Measurements from ENCODE around the gene SGMS2. TPM values are rescaled to one million over a fixed set of nuclear protein-coding genes. Genes with fewer than 3 reads are reported as not detected.
"Not testable (repeated sequence)": the region's sequence is repeated elsewhere in the genome, so short reads cannot be mapped to it uniquely, and the experiment has no call there.

SGMS2 gene
- total and polyA plus RNA-seq, 10 of the 15 experiments (the other 5 are each of a cell fraction or from before 2014, with no cell fraction given): under 0.01 to 3.2 (median 0.17) TPM; not detected in 4

DNA sequence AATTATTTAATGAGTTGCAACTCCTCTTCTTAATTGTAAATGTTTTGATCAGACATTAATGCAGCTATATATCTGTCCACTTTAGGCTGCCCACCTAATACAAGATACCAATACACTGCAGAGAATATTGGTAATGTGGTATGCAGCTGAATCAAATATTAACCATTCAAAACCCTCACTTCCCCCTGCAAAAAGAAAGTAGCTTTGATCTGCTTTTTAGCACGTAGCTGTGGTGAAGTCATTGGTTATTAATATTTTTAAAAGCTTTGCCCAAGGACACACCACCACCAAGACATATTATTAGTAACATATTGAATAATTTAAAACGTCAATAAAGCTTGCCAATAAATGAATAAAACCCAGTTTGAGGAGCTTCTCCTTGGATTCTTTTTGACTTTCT lies 78.0 kb downstream of the SGMS2 start (continued):
- TF ChIP-seq CHD2 (IDR thresholded peaks at IDR 0.05; ENCODE audit: borderline replicate concordance, low read depth, low read length) (no peak), FOS (IDR thresholded peaks at IDR 0.05; ENCODE audit: borderline replicate concordance, extremely low read depth, insufficient read length) (no peak), CREB1 (IDR thresholded peaks at IDR 0.05; ENCODE audit: low read depth) (no peak), MEF2B (IDR thresholded peaks at IDR 0.05; ENCODE audit: partially characterized antibody, poor library complexity, severe bottlenecking) (peak; percentile 43), MTA2 (IDR thresholded peaks at IDR 0.05; ENCODE audit: low read depth) (peak; percentile 78), SPI1 (IDR thresholded peaks at IDR 0.05; ENCODE audit: borderline replicate concordance, insufficient read depth, low read depth, low read length) (peak; percentile 46; the same call in 1 of the 2 replicates), PML (IDR thresholded peaks at IDR 0.05; ENCODE audit: low read length) (no peak), CREM (IDR thresholded peaks at IDR 0.05; ENCODE audit: low read depth) (no peak), NR2F1 (conservative IDR thresholded peaks at IDR 0.05) (no peak), DPF2 (IDR thresholded peaks at IDR 0.05) (0 out of 2 replicates have a peak, but pooled peaks have one; percentile 56), JUND (IDR thresholded peaks at IDR 0.05; ENCODE audit: low read depth, low read length) (no peak), ZNF622 (IDR thresholded peaks at IDR 0.05) (no peak)
- TF ChIP-seq, protein P1, sequence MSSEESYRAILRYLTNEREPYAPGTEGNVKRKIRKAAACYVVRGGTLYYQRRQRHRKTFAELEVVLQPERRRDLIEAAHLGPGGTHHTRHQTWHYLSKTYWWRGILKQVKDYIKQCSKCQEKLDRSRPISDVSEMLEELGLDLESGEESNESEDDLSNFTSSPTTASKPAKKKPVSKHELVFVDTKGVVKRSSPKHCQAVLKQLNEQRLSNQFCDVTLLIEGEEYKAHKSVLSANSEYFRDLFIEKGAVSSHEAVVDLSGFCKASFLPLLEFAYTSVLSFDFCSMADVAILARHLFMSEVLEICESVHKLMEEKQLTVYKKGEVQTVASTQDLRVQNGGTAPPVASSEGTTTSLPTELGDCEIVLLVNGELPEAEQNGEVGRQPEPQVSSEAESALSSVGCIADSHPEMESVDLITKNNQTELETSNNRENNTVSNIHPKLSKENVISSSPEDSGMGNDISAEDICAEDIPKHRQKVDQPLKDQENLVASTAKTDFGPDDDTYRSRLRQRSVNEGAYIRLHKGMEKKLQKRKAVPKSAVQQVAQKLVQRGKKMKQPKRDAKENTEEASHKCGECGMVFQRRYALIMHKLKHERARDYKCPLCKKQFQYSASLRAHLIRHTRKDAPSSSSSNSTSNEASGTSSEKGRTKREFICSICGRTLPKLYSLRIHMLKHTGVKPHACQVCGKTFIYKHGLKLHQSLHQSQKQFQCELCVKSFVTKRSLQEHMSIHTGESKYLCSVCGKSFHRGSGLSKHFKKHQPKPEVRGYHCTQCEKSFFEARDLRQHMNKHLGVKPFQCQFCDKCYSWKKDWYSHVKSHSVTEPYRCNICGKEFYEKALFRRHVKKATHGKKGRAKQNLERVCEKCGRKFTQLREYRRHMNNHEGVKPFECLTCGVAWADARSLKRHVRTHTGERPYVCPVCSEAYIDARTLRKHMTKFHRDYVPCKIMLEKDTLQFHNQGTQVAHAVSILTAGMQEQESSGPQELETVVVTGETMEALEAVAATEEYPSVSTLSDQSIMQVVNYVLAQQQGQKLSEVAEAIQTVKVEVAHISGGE (CRISPR knock-in tag; IDR thresholded peaks at IDR 0.05): no peak
- TF ChIP-seq, protein P2, sequence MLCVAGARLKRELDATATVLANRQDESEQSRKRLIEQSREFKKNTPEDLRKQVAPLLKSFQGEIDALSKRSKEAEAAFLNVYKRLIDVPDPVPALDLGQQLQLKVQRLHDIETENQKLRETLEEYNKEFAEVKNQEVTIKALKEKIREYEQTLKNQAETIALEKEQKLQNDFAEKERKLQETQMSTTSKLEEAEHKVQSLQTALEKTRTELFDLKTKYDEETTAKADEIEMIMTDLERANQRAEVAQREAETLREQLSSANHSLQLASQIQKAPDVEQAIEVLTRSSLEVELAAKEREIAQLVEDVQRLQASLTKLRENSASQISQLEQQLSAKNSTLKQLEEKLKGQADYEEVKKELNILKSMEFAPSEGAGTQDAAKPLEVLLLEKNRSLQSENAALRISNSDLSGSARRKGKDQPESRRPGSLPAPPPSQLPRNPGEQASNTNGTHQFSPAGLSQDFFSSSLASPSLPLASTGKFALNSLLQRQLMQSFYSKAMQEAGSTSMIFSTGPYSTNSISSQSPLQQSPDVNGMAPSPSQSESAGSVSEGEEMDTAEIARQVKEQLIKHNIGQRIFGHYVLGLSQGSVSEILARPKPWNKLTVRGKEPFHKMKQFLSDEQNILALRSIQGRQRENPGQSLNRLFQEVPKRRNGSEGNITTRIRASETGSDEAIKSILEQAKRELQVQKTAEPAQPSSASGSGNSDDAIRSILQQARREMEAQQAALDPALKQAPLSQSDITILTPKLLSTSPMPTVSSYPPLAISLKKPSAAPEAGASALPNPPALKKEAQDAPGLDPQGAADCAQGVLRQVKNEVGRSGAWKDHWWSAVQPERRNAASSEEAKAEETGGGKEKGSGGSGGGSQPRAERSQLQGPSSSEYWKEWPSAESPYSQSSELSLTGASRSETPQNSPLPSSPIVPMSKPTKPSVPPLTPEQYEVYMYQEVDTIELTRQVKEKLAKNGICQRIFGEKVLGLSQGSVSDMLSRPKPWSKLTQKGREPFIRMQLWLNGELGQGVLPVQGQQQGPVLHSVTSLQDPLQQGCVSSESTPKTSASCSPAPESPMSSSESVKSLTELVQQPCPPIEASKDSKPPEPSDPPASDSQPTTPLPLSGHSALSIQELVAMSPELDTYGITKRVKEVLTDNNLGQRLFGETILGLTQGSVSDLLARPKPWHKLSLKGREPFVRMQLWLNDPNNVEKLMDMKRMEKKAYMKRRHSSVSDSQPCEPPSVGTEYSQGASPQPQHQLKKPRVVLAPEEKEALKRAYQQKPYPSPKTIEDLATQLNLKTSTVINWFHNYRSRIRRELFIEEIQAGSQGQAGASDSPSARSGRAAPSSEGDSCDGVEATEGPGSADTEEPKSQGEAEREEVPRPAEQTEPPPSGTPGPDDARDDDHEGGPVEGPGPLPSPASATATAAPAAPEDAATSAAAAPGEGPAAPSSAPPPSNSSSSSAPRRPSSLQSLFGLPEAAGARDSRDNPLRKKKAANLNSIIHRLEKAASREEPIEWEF (IDR thresholded peaks at IDR 0.05; ENCODE audit: insufficient replicate concordance, low read depth, low read length): peak; percentile 27

DNA sequence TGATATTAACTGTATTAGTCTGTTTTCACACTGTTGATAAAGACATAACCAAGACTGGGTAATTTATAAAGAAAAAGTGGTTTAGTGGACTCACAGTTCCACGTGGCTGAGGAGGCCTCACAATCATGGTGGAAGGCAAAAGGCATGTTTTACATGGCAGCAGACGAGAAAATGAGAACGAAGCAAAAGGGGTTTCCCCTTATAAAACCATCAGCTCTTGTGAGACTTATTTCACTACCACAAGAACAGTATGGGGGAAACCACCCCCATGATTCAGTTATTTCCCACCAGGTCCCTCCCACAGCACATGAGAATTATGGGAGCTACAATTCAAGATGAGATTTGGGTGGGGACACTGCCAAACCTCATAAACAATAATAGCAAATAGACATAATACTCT lies 80.3 kb downstream of the SGMS2 start:
- in situ Hi-C loops (cut with MboI); H3K9ac ChIP-seq (ENCODE audit: control insufficient read depth, insufficient read depth, low read length); POLR2A ChIA-PET; H3K4me2 ChIP-seq (ENCODE audit: control insufficient read depth, insufficient read depth); intact Hi-C loops (cut with micrococcal nuclease; ENCODE audit: unreplicated experiment); DNase-seq (ENCODE audit: low read depth, low spot score); BruUV-seq (replicated peaks); H3K27me3 ChIP-seq (replicated peaks in 1 of 2; ENCODE audit: control insufficient read depth in 2 of 2, insufficient read depth in 2 of 2, low read length in 1 of 2); RAD21 ChIA-PET (ENCODE audit: unreplicated experiment); FAIRE-seq; H3K27ac ChIP-seq (ENCODE audit: control insufficient read depth, insufficient read depth); H3K4me1 ChIP-seq (ENCODE audit: control insufficient read depth, insufficient read depth, low read length); SMC1A ChIA-PET (ENCODE audit: uncharacterized antibody, unreplicated experiment); H2AFZ ChIP-seq (ENCODE audit: control insufficient read depth, low read depth, low read length); H3K4me3 ChIP-seq; H3K9me3 ChIP-seq (replicated peaks; ENCODE audit: control insufficient read depth, insufficient read depth, low read length); H3K36me3 ChIP-seq (ENCODE audit: control insufficient read depth in 2 of 2, insufficient read depth in 2 of 2, low read length in 1 of 2); H3K79me2 ChIP-seq (ENCODE audit: control insufficient read depth, insufficient read depth, low read length); H4K20me1 ChIP-seq (ENCODE audit: control insufficient read depth, insufficient read depth); ATAC-seq: not testable (repeated sequence)
- 0% methylated on average over 3 of the region's 3 CpGs for WGBS (ENCODE audit: insufficient coverage, insufficient replicate concordance, low lambda C conversion rate, missing lambda C conversion rate)
- CTCF ChIA-PET: interaction anchor here (0.7 to 2.3 kb wide), 2 partner anchors 20 to 147 kb away, joined by 3 to 9 read pairs; no protein-coding TSS in a partner anchor
